ENCODE data around the gene ZDHHC17.
"Not testable (repeated sequence)": the region's sequence is repeated elsewhere in the genome, so short reads cannot be mapped to it uniquely, and the experiment has no call there.

Gene ZDHHC17, protein sequence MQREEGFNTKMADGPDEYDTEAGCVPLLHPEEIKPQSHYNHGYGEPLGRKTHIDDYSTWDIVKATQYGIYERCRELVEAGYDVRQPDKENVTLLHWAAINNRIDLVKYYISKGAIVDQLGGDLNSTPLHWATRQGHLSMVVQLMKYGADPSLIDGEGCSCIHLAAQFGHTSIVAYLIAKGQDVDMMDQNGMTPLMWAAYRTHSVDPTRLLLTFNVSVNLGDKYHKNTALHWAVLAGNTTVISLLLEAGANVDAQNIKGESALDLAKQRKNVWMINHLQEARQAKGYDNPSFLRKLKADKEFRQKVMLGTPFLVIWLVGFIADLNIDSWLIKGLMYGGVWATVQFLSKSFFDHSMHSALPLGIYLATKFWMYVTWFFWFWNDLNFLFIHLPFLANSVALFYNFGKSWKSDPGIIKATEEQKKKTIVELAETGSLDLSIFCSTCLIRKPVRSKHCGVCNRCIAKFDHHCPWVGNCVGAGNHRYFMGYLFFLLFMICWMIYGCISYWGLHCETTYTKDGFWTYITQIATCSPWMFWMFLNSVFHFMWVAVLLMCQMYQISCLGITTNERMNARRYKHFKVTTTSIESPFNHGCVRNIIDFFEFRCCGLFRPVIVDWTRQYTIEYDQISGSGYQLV

DNA sequence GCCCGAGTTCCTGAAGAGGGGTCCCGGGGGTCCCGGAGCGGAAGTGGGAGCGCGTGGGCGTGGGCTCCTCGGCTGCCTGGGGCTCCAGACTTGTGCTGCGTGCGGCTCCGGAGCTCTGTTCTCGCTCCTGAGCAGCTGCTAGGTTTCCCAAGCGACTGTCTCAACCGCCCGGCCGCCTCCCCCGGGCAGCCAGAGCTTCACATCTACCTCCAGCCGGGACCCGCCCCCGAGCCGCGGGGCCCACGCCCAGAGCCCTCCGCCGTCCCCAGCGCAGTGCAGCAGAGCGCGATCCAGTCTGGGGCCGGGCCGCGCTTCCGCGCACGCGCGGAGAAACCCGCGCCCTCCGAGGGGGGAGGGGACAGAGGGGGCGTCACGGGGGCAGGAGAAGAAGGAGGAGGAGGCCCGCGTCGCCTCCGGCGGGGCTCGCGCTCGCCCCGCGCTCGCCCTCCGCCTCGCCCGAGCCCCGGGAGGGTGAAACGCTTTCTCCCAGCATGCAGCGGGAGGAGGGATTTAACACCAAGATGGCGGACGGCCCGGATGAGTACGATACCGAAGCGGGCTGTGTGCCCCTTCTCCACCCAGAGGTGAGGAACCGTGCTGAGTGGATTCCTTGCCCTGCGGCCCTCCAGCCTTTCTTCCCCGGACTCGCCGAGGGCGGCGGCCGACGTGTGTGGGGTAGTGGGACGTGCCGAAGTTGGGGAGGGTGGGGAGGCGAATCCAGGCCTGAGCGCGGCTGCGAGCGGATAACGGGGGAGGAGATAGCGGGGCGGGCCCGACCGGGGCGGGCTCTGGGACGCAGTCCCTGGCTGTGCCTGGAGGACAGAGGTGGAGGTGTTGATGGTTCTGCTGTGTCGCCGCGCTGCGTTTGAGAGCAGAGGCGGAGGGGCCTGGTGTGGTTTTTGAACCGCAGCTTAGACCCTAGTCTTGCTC is at the start of gene ZDHHC17:
TSS of gene ZDHHC17 (plus strand) at position 370 of the 930 bp plus-strand sequence. CDS start at position 492, 122 bp downstream.
- peak; percentile 96 for DNase-seq (ENCODE audit: low spot score)

DNA sequence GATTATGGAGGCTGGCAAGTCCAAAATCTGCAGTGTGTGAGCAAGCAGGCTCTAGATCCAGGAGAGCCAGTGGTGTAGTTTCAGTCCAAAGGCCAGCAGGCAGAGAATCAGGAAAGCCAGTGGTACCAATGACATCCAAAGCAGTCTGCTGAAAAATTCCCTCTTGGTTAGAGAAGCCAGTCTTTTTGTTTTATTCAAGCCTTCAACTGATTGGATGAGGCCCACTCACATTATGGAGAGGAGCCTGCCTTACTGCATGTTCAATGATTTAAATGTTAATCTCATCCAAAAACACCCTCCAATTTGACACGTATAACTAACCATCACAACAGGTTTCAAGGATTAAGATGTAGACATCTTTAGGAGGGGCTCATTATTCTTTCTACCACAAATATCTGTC is 49.5 kb upstream of the ZDHHC17 start:
- no peak for DNase-seq (ENCODE audit: low spot score)

DNA sequence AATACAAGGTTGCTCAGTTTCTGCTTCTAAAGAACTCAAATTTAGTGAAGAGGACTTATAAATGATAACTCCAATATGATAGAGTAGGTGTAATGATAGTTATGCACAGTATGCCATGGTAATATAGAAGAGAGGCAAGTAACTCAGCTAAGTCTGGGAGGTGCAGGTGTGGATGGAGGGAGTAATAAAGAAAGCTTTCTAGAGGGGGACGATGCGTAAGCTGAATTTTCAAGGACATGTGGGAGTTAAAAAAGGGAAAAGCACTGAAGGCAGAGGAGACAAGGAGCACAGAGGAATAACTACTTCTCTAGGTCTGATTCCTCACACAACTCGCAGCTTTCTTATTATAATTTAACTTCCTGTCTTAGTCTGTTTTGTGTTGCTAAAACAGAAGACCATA is 49.1 kb upstream of the ZDHHC17 start:
- DNase-seq (ENCODE audit: low spot score) = no peak

DNA sequence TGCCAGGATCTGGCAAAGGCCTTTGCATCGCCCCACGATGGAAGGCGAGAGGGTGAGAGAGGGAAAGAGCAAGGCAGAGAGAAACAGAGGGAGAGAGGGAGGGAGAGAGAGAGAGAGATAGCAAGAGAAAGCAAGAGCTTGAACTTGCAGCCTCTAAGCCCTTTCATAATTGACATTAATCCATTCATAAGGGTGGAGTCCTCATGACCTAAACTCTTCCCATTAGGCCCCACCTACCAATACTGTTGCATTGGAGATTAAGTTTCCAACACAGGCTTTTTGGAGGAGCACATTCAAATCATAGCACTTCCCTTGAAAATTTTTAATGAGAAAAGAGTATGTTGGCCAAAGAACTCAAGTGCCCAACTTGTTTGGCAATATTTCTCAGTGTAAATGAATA is 48.6 kb upstream of the ZDHHC17 start:
- DNase-seq (ENCODE audit: low spot score) = no peak

DNA sequence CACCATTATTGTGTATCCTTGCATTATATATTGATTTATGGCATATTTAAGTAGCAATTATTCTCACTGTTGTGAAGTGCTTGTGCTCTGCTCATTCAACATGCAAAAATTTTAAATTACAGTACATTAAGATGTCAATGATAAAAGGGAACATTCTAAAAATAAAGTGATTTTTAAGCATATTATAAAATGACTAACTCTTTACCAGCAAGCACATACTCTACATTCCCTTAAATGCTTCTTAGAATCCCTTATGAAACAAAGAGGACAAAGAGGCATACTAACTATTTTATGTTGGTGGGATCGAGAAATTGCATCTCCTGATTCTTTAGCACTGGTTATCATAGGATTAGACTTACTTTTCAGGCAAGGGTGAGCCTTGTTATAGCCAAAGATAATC is 46.6 kb upstream of the ZDHHC17 start:
- DNase-seq (ENCODE audit: low spot score) = no peak

DNA sequence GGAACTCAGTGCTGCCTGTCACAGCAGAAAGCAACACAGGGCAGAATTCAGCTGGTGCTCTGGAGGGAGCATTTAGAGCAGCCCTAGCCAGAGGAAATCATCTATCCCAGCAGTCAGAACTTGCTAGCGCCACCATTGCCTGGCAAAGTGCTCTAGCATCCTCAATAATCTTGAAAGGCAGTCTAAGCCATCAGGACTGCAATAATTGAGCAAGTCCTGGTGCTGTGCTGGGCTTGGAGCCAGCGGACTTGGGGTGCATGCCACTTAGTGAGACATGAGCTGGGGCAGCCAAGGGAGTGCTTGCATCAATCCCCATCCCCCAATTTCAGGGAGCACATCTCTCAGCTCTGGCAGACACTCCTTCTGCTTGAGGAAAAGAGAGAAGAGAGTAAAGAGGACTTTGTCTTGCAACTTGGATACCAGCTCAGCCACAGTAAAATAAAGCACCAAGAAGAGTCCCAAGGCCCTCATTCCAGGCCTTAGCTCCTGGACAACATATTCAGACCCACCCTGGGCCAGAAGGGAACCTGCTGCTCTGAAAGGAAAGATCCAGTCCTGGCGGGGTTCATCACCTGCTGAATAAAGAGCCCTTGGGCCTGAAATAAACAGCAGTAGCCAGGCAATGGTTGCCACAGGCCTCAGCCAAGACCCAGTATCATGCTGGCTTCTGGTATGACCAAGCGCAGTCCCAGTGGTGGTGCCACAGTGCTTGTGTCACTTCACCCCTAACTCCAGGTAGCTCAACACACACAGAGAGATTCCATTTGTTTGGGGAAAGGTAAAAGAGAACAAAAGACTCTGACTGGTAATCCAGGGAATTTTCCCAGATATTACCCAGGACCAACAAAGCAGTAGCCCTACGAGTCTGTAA is 44.5 kb upstream of the ZDHHC17 start:
- no peak for DNase-seq (ENCODE audit: low spot score)

DNA sequence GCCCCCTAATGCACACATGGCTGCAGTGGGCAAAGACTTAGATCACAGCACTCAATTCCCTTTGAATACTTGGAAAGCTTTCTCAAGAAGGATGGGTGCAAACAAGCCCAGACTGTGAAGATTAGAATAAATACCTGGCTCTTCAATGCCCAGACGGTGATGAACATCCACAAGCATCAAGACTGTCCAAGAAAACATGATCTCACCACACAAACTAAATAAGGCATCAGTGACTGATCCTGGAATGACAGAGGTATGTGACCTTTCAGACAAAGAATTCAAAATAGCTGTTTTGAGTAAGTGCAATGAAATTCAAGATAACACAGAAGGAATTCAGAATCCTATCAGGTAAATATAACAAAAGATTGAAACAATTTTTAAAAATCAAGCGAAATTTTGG is 43.8 kb upstream of the ZDHHC17 start:
- no peak for DNase-seq (ENCODE audit: low spot score)

DNA sequence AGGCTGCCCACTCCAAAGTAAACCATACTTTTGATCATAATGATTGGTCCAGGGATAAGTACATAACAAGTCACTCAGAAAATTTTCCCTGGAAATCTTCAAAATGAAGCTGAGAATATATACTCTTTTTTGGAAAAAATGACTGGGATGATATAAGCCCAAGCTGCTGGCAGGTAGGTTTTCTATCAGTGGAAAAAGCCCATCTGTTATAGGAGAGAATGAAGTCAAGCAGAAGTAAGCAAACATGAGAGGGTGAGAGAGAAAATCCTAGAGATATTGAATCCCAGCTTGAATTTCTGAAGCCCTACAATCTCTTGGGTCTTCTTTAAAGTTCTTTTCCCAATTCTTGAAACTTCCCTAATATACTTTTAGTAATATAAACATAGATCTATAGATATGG is 37.3 kb upstream of the ZDHHC17 start:
- no peak for DNase-seq (ENCODE audit: low spot score)

DNA sequence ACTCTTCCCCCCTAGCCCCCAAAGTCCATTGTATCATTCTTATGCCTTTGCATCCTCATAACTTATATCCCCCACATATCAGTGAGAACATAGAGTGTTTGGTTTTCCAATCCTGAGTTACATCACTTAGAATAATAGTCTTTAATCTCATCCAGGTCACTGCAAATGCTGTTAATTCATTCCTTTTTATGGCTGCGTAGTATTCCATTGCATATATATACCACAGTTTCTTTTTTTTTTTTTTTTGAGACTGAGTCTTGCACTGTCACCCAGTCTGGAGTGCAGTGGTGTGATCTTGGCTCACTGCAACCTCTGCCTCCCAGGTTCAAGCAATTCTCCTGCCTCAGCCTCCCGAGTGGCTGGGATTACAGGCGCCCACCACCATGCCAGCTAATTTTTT is 31.7 kb upstream of the ZDHHC17 start:
- DNase-seq (ENCODE audit: low spot score) = not testable (repeated sequence)

DNA sequence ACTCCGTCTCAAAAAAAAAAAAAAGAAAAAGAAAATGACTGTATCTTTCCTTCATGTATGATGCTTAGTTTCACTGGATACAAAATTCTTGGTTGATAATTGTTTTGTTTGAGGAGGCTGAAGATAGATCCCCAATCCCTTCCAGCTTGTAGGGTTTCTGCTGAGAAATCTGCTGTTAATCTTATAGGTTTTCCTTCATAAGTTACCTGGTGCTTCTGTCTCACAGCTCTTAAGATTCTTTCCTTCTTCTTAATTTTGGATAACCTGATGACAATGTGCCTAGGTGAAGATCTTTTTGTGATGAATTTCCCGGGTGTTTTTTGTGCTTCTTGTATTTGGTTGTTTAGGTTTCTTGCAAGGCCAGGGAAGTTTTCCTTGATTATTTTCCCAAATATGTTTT is 26.2 kb upstream of the ZDHHC17 start:
- DNase-seq (ENCODE audit: low spot score) = not testable (repeated sequence)

DNA sequence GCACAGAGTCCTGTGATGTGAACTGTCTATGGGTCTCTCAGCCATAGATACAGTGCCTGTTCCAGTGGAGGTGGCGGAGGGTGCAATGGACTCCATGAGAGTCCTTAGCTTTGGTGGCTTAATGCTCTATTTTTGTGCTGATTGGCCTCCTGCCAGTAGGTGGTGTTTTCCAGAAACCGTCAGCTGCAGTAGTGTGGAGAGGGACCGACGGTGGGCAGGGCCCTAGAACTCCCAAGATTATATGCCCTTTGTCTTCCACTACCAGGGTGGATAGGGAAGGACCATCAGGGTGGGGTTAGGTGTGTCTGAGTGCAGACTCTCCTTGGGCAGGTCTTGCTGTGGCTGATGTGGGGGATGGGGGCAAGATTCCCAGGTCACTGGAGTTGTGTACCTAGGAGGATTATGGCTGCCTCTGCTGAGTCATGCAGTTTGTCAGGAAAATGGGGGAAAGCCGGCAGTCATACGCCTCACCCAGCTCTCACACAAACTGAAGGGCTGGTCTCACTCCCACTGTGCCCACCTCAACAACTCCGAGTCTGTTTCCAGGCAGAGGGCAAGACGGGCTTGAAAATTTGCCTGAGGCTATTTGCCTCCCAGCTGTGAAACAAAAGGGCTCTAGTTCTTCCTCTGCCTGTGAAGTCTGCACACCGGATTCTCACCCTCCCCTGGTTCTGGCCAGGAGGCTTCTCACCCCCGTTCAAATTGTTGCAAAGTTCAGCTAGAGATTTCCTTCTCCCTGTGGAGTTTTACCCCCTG is 24.9 kb upstream of the ZDHHC17 start:
- no peak for DNase-seq (ENCODE audit: low spot score)

DNA sequence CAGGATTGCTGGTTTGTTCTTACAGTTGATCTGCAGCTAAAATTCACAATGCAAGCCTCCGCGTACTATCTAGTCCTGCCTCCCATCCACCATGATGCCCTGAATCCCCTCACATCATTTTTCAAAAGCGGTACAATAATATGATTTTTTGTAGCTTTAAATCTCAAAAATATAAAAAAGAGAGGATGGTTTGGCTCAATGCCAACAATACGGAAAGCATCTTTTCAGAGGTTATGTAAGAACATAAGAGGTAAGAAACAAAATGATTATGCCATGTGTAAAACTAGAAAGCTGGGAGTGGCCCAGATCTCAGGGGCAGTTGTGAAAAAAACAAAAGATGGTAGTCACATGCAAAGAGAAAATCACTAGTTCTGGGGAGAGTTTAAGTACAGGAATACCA is 24.0 kb upstream of the ZDHHC17 start:
- DNase-seq (ENCODE audit: low spot score) = no peak

DNA sequence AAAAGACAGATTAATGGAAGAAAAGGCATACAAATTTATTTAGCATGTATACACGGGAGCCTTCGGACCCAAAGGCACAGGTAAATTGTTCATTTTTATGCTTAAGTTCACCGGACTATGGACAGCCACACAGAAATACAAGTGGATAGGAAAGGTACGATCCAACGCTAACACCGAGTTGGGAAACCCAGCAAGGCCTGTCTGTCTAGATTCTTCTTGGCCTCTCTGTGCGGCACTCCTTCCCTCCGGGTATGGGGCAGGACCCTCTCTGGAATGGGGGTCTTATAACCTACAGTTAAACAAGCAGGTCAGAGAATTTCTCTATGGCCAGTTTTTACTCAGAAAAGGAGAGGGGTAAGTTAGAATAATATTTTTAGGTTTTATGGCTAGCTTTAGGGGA is 23.4 kb upstream of the ZDHHC17 start:
- no peak for DNase-seq (ENCODE audit: low spot score)

DNA sequence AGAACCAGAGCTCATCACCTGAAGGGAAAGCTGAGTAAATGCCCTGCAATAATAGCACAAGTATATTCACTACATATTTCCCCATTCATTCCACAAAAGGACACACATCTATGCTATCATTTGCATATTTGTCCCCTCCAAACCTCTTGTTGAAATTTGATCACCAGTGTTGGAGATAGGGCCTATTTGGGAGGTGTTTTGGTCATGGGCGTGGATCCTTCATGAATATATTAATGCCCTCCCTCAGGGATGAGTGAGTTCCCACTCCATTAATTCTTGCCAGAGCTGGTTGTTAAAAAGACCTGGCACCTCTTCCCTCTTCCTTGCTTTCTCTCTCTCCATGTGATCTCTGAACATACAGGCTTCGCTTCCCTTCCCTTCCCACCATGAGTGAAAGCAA is 18.6 kb upstream of the ZDHHC17 start:
- DNase-seq (ENCODE audit: low spot score) = no peak

DNA sequence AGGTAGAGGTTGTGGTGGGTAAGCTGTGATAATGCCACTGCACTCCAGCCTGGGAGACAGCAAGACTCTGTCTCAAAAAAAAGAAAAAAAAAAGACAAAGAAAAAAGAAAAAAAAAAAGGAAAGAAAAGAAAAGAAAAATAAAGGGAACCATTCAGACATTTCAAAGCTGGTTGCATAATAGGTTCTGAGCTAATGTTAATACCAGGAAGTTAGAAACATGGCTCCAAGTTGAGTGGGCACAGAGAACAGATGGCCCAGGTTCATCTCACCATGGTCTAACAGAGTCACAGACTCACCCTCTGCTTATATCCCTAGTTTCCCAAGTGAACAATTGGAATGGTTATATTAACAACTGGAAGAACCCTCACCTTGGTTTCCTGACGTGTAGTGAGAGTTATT is 17.4 kb upstream of the ZDHHC17 start:
- DNase-seq (ENCODE audit: low spot score) = no peak

DNA sequence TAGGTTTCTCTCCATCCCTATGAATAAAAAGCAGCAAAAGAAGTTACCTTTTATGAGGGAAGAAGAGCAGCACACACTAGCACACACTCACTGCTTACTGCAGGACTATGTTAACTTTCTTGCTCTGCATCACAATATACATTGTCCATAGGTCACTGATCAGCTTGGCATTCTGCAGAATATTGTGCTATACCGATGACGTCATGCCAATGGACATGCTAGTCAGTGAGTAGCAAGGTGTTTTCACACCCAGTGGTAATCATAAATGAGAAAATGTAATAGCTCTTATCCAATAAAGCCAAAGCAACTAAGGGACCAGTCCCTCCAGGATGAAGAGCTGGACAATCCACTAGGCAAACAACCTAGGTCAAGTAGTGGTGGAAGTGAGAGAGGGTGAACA is 16.7 kb upstream of the ZDHHC17 start:
- no peak for DNase-seq (ENCODE audit: low spot score)

DNA sequence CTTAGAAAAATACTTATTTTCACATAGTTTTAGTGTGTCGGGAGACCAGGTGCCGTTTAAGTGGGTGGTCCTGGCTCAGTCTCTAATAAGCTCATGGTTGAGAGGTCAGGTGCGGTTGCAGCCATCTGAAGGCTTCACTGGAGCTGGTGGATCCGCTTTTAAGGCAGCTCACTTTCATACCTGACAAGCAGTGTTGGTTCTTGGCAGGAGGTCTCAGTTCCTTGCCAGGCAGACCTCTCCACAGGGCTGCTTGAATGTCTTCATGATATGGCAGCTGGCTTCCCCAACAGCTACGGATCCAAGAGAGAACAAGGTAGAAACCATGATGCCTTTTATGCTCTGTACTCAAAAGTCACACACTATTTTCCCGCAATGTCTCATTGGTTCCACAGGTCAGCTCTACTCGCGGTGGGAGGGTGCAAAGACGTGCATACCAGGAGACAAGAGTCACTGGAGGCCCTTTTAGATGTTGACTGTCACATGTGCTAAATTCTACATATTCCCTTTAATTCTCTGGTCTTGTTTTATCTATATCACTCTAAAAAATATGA is 8.0 kb upstream of the ZDHHC17 start:
- no peak for DNase-seq (ENCODE audit: low spot score)

DNA sequence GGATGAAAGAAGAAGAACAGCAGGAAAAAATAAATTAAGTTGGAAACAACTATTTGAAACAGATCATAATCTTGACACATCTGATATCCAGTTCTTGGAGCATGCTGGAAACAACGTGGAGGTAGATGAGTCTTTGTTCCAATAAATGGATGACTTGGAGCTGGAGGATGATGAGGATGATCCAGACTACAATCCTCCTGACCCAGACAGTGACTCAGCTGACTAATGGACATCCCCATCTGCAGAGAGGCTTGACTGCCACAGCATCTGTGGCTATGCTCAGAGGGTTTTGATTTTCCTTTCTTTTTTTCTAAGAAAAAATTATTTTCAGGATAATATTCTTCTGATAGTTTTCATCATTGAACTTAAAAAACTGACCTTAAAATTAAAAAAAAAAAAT is 6.2 kb upstream of the ZDHHC17 start:
- DNase-seq (ENCODE audit: low spot score) = no peak

DNA sequence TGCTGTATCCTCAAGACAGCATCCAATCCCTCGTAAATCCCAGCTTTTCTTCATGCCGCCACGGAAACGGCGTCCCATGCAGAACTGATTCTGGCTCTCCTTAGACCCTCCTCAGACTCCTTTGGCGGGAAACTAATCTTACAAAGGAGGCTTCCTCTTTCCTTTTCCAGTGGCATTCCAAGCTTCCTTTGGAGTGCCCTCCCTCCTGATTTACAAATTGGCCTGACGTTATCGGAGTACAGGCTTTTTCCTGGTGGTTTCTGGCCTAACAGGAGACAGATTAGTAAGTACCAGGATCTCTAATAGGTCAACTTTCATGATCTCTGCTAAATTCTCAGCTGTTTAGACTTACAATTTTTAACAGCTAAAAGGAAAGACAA is 1.3 kb upstream of the ZDHHC17 start:
- DNase-seq (ENCODE audit: low spot score) = no peak

DNA sequence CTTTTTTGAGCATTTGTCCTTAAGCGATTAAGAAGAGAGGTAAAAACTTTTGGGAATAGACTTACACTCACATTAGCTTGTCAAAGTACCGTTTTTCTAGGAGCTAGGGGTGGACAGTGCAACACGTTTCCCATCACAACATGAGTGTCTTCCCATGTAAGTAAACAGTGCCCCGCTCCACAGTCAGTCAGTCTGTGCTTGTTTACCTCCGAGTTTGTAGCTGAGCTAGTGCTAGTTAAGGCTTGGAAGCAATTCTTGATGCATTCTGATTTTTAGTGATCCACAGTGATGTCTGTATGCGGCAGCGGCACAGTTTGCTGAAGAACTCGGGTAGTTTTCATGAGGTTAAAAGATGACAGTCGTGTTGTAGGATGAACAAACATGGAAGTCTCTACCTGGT is 941 bp downstream of the ZDHHC17 start:
- DNase-seq (ENCODE audit: low spot score) = no peak

DNA sequence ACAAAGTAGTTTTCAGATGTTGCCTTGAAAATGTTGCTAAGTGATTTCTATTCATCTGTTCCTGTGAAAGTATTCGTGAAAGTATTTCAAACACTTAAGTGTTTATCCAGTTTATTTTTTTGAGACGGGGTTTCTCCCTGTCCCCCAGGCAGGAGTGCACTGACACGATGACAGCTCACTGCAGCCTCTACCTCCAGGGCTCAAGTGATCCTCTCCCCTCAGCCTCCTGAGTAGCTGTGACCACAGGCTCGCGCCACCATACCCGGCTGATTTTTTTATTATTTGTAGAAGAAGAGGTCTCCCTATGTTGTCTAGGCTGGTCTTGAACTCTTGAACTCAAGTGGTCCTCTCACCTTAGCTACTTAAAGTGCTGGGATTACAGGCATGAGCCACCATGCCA is 1.7 kb downstream of the ZDHHC17 start:
- DNase-seq (ENCODE audit: low spot score) = no peak

Data from CD4-positive, alpha-beta T cell treated with Interleukin-2 at 100 ng/mL for 4 hours (primary cell).